ENCODE data around the gene FANCE. TPM values are rescaled to one million over a fixed set of nuclear protein-coding genes. Genes with fewer than 3 reads are reported as not detected.
A peak's percentile ranks its signal among the peaks of the same experiment; 100 is the strongest.

FANCE gene
- total and polyA plus RNA-seq, 9 of the 15 experiments (the other 6 are each of a cell fraction or from before 2014, with no cell fraction given), result 5.7 to 30.2 (median 17.0) TPM

DNA sequence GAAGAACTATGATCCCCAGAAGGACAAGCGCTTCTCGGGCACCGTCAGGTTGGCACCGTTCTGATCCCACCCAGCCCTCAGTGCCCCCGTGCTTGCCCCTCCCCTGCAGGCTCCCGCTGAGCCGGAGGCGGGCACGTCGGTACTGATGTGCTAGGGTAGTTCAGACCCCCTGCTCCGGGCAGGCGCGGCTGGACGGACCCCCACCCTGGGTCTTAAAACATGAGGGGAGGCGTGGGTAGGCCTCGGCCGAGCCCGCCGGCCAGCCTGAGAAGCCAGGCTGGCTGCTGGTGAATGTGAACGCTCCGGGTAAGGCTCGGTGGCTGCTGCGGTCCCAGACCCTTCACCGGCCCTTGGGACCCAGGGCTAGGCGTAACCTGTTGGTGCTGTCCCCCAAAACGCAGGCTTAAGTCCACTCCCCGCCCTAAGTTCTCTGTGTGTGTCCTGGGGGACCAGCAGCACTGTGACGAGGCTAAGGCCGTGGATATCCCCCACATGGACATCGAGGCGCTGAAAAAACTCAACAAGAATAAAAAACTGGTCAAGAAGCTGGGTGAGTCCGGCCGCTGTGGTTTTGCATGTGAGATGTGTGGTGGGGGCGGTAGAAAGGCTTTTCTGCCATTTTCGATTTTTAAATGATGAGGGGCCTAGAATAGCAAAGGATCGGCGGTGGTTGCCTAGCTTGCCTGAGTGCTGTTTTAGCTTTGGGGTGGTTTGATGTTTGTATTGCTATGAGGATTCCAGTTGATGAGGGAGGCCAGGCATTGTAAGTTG lies 17.0 kb downstream of the FANCE start (continued):
- TF ChIP-seq NR2F6 (CRISPR knock-in tag; IDR thresholded peaks at IDR 0.05) (no peak), STAT5B (CRISPR knock-in tag; IDR thresholded peaks at IDR 0.05) (no peak), ZNF644 (tag; IDR thresholded peaks at IDR 0.05; ENCODE audit: low read depth) (no peak), ZNF695 (CRISPR knock-in tag; IDR thresholded peaks at IDR 0.05) (no peak), SMAD2 (IDR thresholded peaks at IDR 0.05; ENCODE audit: low read depth, low read length) (no peak), NFE2 (IDR thresholded peaks at IDR 0.05; ENCODE audit: low read depth) (no peak), JUNB (CRISPR knock-in tag; conservative IDR thresholded peaks at IDR 0.05) (no peak), SIRT6 (IDR thresholded peaks at IDR 0.05; ENCODE audit: low read depth, low read length) (no peak), HMG20A (CRISPR knock-in tag; conservative IDR thresholded peaks at IDR 0.05) (no peak), DIDO1 (tag; IDR thresholded peaks at IDR 0.05; ENCODE audit: low read depth) (no peak), MEF2D (tag; conservative IDR thresholded peaks at IDR 0.05; ENCODE audit: low read depth) (no peak), PPARD (CRISPR knock-in tag; IDR thresholded peaks at IDR 0.05) (no peak), CREB1 (IDR thresholded peaks at IDR 0.05) (no peak), CREB1 (CRISPR knock-in tag; IDR thresholded peaks at IDR 0.05) (0 out of 2 replicates have a peak, but pooled peaks have one; percentile 37), NFRKB (IDR thresholded peaks at IDR 0.05; ENCODE audit: low read depth) (no peak)
- TF ChIP-seq, protein P1, sequence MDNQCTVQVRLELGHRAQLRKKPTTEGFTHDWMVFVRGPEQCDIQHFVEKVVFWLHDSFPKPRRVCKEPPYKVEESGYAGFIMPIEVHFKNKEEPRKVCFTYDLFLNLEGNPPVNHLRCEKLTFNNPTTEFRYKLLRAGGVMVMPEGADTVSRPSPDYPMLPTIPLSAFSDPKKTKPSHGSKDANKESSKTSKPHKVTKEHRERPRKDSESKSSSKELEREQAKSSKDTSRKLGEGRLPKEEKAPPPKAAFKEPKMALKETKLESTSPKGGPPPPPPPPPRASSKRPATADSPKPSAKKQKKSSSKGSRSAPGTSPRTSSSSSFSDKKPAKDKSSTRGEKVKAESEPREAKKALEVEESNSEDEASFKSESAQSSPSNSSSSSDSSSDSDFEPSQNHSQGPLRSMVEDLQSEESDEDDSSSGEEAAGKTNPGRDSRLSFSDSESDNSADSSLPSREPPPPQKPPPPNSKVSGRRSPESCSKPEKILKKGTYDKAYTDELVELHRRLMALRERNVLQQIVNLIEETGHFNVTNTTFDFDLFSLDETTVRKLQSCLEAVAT (IDR thresholded peaks at IDR 0.05), result peak in 1 of 2 experiments; percentile 43; a peak in 2 of 4 replicates
- TF ChIP-seq, protein P2, sequence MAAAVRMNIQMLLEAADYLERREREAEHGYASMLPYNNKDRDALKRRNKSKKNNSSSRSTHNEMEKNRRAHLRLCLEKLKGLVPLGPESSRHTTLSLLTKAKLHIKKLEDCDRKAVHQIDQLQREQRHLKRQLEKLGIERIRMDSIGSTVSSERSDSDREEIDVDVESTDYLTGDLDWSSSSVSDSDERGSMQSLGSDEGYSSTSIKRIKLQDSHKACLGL (CRISPR knock-in tag; IDR thresholded peaks at IDR 0.05; ENCODE audit: borderline replicate concordance, poor library complexity, severe bottlenecking), result no peak
- TF ChIP-seq, protein P3, sequence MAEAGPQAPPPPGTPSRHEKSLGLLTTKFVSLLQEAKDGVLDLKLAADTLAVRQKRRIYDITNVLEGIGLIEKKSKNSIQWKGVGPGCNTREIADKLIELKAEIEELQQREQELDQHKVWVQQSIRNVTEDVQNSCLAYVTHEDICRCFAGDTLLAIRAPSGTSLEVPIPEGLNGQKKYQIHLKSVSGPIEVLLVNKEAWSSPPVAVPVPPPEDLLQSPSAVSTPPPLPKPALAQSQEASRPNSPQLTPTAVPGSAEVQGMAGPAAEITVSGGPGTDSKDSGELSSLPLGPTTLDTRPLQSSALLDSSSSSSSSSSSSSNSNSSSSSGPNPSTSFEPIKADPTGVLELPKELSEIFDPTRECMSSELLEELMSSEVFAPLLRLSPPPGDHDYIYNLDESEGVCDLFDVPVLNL (CRISPR knock-in tag; IDR thresholded peaks at IDR 0.05; ENCODE audit: low read depth), result no peak
- TF ChIP-seq, protein P4, sequence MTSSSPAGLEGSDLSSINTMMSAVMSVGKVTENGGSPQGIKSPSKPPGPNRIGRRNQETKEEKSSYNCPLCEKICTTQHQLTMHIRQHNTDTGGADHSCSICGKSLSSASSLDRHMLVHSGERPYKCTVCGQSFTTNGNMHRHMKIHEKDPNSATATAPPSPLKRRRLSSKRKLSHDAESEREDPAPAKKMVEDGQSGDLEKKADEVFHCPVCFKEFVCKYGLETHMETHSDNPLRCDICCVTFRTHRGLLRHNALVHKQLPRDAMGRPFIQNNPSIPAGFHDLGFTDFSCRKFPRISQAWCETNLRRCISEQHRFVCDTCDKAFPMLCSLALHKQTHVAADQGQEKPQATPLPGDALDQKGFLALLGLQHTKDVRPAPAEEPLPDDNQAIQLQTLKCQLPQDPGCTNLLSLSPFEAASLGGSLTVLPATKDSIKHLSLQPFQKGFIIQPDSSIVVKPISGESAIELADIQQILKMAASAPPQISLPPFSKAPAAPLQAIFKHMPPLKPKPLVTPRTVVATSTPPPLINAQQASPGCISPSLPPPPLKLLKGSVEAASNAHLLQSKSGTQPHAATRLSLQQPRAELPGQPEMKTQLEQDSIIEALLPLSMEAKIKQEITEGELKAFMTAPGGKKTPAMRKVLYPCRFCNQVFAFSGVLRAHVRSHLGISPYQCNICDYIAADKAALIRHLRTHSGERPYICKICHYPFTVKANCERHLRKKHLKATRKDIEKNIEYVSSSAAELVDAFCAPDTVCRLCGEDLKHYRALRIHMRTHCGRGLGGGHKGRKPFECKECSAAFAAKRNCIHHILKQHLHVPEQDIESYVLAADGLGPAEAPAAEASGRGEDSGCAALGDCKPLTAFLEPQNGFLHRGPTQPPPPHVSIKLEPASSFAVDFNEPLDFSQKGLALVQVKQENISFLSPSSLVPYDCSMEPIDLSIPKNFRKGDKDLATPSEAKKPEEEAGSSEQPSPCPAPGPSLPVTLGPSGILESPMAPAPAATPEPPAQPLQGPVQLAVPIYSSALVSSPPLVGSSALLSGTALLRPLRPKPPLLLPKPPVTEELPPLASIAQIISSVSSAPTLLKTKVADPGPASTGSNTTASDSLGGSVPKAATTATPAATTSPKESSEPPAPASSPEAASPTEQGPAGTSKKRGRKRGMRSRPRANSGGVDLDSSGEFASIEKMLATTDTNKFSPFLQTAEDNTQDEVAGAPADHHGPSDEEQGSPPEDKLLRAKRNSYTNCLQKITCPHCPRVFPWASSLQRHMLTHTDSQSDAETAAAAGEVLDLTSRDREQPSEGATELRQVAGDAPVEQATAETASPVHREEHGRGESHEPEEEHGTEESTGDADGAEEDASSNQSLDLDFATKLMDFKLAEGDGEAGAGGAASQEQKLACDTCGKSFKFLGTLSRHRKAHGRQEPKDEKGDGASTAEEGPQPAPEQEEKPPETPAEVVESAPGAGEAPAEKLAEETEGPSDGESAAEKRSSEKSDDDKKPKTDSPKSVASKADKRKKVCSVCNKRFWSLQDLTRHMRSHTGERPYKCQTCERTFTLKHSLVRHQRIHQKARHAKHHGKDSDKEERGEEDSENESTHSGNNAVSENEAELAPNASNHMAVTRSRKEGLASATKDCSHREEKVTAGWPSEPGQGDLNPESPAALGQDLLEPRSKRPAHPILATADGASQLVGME (CRISPR knock-in tag; IDR thresholded peaks at IDR 0.05), result 0 out of 2 replicates have a peak, but pooled peaks have one; percentile 10
- TF ChIP-seq, protein P5, sequence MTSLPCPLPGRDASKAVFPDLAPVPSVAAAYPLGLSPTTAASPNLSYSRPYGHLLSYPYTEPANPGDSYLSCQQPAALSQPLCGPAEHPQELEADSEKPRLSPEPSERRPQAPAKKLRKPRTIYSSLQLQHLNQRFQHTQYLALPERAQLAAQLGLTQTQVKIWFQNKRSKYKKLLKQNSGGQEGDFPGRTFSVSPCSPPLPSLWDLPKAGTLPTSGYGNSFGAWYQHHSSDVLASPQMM (CRISPR knock-in tag; IDR thresholded peaks at IDR 0.05), result no peak
